Measurements from ENCODE around the gene FLNB. TPM values are rescaled to one million over a fixed set of nuclear protein-coding genes. Genes with fewer than 3 reads are reported as not detected.

Gene FLNB
- total and polyA plus RNA-seq, 9 of the 15 experiments (the other 6 are each of a cell fraction or from before 2014, with no cell fraction given), result 9.4 to 48.1 (median 25.6) TPM

GRCh38 chr3:57983734-57984518 lies 24.3 kb upstream of the FLNB start (continued):
- TF ChIP-seq MITF (IDR thresholded peaks at IDR 0.05), result no peak
- TF ChIP-seq ARID1B (IDR thresholded peaks at IDR 0.05), result peak; percentile 70
- TF ChIP-seq MNT (conservative IDR thresholded peaks at IDR 0.05), result peak in 1 of 2 experiments; percentile 47; a peak in 1 of 4 replicates
- TF ChIP-seq ATF1 (CRISPR knock-in tag; IDR thresholded peaks at IDR 0.05), result no peak
- TF ChIP-seq ATF1 (tag; IDR thresholded peaks at IDR 0.05), result peak; percentile 52; the same call in 1 of the 2 replicates
- peak; percentile 30 for TF ChIP-seq BRD9 (IDR thresholded peaks at IDR 0.05; ENCODE audit: low read depth, partially characterized antibody)
- peak; percentile 81 for TF ChIP-seq MAFG (tag; conservative IDR thresholded peaks at IDR 0.05)
- TF ChIP-seq CXXC5 (CRISPR knock-in tag; IDR thresholded peaks at IDR 0.05), result peak; percentile 48
- TF ChIP-seq MCM2 (IDR thresholded peaks at IDR 0.05; ENCODE audit: low read depth), result no peak
- TF ChIP-seq C11orf30 (IDR thresholded peaks at IDR 0.05; ENCODE audit: low read depth), result peak; percentile 88
- TF ChIP-seq ZNF589 (CRISPR knock-in tag; IDR thresholded peaks at IDR 0.05; ENCODE audit: low read depth), result 0 out of 2 replicates have a peak, but pooled peaks have one; percentile 28
- TF ChIP-seq MEF2A (IDR thresholded peaks at IDR 0.05; ENCODE audit: control insufficient read depth, low read depth, low read length), result 0 out of 2 replicates have a peak, but pooled peaks have one; percentile 22
- TF ChIP-seq TCF3 (CRISPR knock-in tag; IDR thresholded peaks at IDR 0.05), result peak; percentile 19; the same call in 1 of the 2 replicates
- TF ChIP-seq GTF3C2 (IDR thresholded peaks at IDR 0.05; ENCODE audit: borderline replicate concordance, extremely low read depth, insufficient read length), result no peak
- peak; percentile 75 for TF ChIP-seq CBFA2T3 (IDR thresholded peaks at IDR 0.05)
- TF ChIP-seq CBFA2T2 (conservative IDR thresholded peaks at IDR 0.05), result peak; percentile 42; the same call in 1 of the 2 replicates
- peak; percentile 31; the same call in 1 of the 2 replicates for TF ChIP-seq CREB3L1 (IDR thresholded peaks at IDR 0.05; ENCODE audit: borderline replicate concordance, low read depth)
- peak; percentile 72 for TF ChIP-seq SMARCA4 (IDR thresholded peaks at IDR 0.05)
- TF ChIP-seq NFIC (IDR thresholded peaks at IDR 0.05), result peak; percentile 91
- no peak for TF ChIP-seq DDX20 (tag; IDR thresholded peaks at IDR 0.05; ENCODE audit: low read depth)
- peak; percentile 22; the same call in 1 of the 2 replicates for TF ChIP-seq SOX6 (IDR thresholded peaks at IDR 0.05)
- TF ChIP-seq NFE2 (IDR thresholded peaks at IDR 0.05; ENCODE audit: low read depth), result peak; percentile 90

Data from K562 (cell line).